ENCODE measurements around the gene TMEM74B.

- no peak for TF ChIP-seq CBFB (IDR thresholded peaks at IDR 0.05; ENCODE audit: low read depth)
- no peak for TF ChIP-seq CTCF (IDR thresholded peaks at IDR 0.05 in 2 of 3, conservative IDR thresholded peaks at IDR 0.05 in 1 of 3; ENCODE audit: control insufficient read depth in 2 of 3, extremely low read depth in 1 of 3, insufficient read depth in 1 of 3, low read depth in 3 of 3, low read length in 3 of 3)
- TF ChIP-seq NR2F1 (conservative IDR thresholded peaks at IDR 0.05), result no peak
- TF ChIP-seq TARDBP (IDR thresholded peaks at IDR 0.05; ENCODE audit: borderline replicate concordance), result no peak
- TF ChIP-seq YY1 (IDR thresholded peaks at IDR 0.05; ENCODE audit: low read depth, low read length), result no peak
- TF ChIP-seq SMAD1 (IDR thresholded peaks at IDR 0.05; ENCODE audit: low read depth, partially characterized antibody), result no peak
These were observed 27.2 kb upstream of the TMEM74B start for GRCh38 chr20:1212023-1212422.

All from GM12878 (cell line).